Hippocampal formation (tissue), 2 donors: ENCODE results near the gene TMEM207.

Experiments
- DNase-seq, 2 donors: peaks; one replicate each; lab custom pipeline; 2025; lab: John Stamatoyannopoulos, UW

Gene TMEM207

GRCh38 chr3:190385731-190386688 is 63.7 kb downstream of the TMEM207 start:
- DNase-seq = no peak

DNA sequence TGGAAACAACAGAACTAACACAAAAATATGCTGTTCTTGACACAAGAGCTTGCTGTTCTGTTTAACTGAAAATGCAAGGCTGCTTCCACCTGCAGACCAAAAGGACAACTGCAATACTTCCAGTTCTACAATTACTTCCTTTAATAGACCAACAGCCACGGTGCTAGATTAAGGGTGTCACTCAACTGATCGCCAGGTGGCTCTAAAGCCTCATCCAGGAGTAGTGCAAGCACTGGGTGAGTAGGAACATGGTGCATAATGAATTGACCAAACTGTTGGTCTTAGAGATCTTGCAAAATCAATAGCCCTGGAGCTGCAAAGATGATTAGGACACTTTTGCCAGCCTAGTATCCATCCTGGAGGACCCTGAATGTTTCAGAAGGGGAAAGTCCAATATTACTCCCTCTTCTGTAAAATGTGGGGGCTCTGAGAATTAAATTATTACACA is 65.4 kb downstream of the TMEM207 start:
- DNase-seq = no peak

- no peak for DNase-seq
Observed at GRCh38 chr3:190382082-190382481, 67.6 kb downstream of the TMEM207 start.

DNA sequence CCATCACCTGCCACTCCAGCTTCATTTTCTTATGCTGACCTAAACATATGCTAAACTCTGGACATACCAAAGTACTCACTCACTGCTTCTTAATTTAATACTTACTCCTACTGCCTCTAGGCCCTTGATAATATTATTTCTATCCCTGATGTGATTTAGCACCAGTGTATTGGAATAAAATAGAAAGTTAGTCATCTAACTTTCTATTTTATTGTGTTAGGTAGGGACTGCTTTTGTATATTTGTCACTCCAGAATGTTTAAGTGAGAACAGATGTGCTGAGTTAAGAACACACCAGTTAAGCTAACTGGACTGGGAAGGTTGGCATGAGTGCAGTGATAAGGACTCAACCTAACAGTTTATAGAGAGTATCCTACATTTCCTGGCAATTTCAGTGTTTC is 68.3 kb downstream of the TMEM207 start:
- DNase-seq = no peak

- no peak for DNase-seq
Observed at GRCh38 chr3:190380184-190380583, 69.5 kb downstream of the TMEM207 start.
